ENCODE results near the gene ZNF766. TPM values are rescaled to one million over a fixed set of nuclear protein-coding genes. Genes with fewer than 3 reads are reported as not detected.

ZNF766 gene
- total RNA-seq, 2 experiments from 2014 or later, result 18.5 to 21.8 TPM

DNA sequence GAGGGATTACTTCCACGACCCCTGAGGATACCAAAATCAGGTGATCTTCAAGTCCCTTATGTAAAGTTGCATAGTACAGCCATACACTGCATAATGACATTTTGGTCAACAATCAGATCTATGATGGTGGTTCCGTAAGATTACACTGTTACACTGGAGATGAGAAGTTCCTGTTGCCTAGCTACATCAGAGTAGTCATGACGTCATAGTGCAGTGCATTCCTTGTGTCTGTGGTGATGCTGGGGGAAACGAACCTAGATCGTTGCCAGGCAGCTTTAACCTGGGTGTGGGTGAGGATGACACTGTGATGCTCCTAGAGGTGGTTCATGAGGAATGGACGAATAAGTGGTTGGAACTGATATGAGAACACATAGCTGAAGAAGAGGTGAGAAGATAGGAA, 75.8 kb downstream of the ZNF766 start:
- CTCF ChIA-PET, result no interaction called here
- POLR2A ChIA-PET, result interaction anchor here (0.5 kb wide), 1 partner anchor 23 kb away, joined by 10 read pairs; no protein-coding TSS in a partner anchor

Other genes with a start within 250 kb of the ZNF766 start
- gene ZNF614, start 241.2 kb upstream of the ZNF766 start, total RNA-seq, result 10 to 100 TPM; 10.6 to 13.1 TPM
- gene ZNF432, start 220.7 kb upstream of the ZNF766 start, total RNA-seq, result 10 to 100 TPM; 10.9 to 13.9 TPM
- 10 to 100 TPM; 12.9 to 13.0 TPM for gene ZNF841, start 173.8 kb upstream of the ZNF766 start, total RNA-seq
- gene ZNF616, start 129.6 kb upstream of the ZNF766 start, total RNA-seq, result 10 to 100 TPM; 10.2 to 10.8 TPM
- gene ZNF836, start 98.0 kb upstream of the ZNF766 start, total RNA-seq, result 1 to 10 TPM; 7.2 to 9.4 TPM
- 100 to 1,000 TPM; 231 to 236 TPM for gene PPP2R1A, start 79.5 kb upstream of the ZNF766 start, total RNA-seq
- gene ZNF480, start 27.6 kb downstream of the ZNF766 start, total RNA-seq, result 1 to 10 TPM; 4.7 to 5.2 TPM
- gene ZNF610, start 66.7 kb downstream of the ZNF766 start, total RNA-seq, result 1 to 10 TPM in 1 of 2 experiments, under 1 TPM in 1; 0.82 to 1.2 TPM
- 10 to 100 TPM; 12.5 to 14.0 TPM for gene ZNF880, start 100.3 kb downstream of the ZNF766 start, total RNA-seq
- 1 to 10 TPM; 7.4 TPM for gene ZNF528, start 128.3 kb downstream of the ZNF766 start, total RNA-seq
- not detected for gene ZNF534, start 159.6 kb downstream of the ZNF766 start, total RNA-seq
- under 1 TPM; 0.48 to 0.73 TPM for gene ZNF578, start 184.0 kb downstream of the ZNF766 start, total RNA-seq